ENCODE results near the gene EPB41L5.
A peak's percentile ranks its signal among the peaks of the same experiment; 100 is the strongest.
"Not testable (repeated sequence)": the region's sequence is repeated elsewhere in the genome, so short reads cannot be mapped to it uniquely, and the experiment has no call there.

Gene EPB41L5

DNA sequence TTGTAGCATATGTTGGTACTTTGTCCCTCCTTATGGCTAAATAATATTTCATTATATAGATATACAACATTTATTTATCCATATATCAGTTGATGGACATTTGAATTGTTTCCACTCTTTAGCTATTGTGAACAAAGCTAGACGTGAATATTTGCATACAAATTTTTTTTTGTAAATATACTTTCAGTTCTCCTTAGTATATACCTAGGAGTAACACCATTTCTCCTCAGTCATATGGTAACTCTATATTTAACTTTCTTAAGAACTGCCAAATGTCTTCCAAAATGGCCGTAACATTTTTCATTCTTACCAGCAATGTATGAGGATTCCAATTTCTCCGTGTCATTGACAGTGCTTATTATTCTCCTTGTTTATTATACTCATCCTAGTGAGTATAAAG lies 135.8 kb downstream of the EPB41L5 start:
- no peak for DNase-seq

GRCh38 chr2:120149406-120149805 lies 136.5 kb downstream of the EPB41L5 start:
- DNase-seq: no peak

DNA sequence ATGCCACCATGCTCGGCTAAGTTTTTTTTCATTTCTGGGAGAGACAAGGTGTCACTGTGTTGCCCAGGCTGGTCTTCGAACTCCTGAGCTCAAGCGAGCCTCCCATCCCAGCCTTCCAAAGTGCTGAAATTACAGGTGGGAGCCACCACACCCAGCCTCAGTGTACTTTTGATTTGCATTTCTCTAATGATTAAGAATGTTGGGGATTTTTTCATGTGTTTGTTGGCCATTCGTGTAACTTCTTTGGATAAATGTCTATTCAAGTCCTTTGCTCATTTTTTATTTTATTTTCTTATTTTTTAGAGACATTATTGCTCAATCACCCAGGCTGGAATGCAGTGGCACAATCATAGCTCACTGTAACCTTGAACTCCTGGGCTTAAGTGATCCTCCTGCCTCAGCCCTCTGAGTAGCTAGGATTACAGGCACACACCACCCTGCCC lies 137.2 kb downstream of the EPB41L5 start:
- DNase-seq: no peak

GRCh38 chr2:120155308-120155707 lies 142.4 kb downstream of the EPB41L5 start:
- DNase-seq: no peak

- not testable (repeated sequence) for DNase-seq
Observed at GRCh38 chr2:120158658-120159057, 145.8 kb downstream of the EPB41L5 start.

GRCh38 chr2:120161190-120161589 lies 148.3 kb downstream of the EPB41L5 start:
- no peak for DNase-seq

- no peak for DNase-seq
Observed at GRCh38 chr2:120162716-120163115, 149.8 kb downstream of the EPB41L5 start.

DNA sequence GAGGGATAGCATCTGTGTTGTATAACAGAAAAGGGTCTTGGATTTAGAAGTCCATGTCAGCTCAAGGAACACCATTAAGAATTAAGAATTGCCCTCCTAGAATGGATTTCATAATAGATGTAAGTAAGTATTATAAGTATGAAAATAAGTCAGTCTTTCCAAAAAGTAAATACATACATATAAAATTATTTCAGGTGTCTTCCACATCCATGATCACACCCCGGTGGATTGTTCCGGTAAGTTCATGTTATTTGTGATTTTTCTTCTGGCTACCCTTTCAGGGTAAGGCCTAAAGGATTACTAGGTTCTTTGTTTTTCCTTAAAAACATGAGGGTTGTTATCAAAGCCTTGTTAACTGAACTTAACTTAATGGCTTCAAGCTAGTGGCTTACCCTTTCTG lies 154.4 kb downstream of the EPB41L5 start:
- DNase-seq: no peak

- no peak for DNase-seq
Observed at GRCh38 chr2:120169020-120169419, 156.1 kb downstream of the EPB41L5 start.

DNA sequence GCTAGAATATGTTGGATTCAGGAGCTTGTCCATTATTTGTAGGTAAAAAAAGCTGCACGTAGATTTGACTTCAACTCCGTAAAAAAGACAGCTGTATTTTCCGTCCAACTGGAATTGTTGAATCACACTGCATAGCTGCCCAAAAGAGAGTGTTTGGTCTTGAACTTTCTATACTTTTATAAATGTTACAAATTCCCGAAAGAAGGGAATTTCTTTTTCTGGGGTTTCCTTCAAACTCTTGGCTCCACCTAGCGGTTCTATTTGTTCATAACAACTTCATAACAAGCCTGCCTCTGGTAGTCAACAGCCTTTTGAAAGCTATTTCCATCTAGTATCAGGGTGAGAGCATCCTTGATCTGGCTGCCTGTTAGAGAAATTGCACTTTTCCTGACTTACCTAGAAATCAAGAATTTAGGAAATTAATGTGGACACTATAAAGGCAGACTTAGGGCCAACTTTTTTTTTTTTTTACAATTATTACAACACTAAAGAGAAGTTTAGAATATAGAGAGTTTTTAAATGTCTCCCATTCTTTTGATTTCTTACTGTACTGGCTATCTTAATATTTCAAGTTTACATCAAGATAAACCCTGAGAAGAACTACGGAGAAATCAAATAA lies 162.2 kb downstream of the EPB41L5 start:
- DNase-seq: peak; percentile 9

- no peak for DNase-seq
Observed at GRCh38 chr2:120176526-120176925, 163.6 kb downstream of the EPB41L5 start.

DNA sequence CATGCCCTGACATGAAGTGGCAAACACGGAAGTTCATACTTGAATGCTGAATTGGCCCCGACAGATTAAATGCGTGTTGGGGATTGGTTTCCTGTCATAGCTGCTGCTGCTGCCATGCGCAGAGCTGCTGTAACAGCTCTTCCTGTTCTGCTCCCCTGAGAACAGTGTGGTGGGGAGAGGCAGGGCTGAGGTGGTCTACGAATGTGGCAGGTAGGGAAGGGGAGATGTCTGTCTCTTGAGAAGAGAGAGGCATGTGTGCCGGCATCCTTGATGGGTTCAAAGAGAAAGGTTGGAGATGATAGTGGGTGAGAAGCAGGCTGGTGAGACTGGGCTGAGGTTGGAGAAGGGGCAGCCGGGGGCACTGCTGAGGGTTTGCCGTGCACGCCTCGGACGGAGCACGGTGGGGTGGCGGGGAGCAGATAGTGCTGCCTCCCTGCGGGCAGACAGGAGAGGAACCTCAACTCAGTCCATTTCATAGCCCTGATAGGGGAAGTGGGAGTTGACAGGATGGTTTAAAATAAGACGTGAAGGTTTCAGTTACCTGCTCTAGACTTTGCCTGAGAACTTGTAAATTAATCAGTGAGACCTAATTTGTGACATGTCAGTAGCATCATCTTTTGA lies 164.2 kb downstream of the EPB41L5 start:
- DNase-seq: no peak

DNA sequence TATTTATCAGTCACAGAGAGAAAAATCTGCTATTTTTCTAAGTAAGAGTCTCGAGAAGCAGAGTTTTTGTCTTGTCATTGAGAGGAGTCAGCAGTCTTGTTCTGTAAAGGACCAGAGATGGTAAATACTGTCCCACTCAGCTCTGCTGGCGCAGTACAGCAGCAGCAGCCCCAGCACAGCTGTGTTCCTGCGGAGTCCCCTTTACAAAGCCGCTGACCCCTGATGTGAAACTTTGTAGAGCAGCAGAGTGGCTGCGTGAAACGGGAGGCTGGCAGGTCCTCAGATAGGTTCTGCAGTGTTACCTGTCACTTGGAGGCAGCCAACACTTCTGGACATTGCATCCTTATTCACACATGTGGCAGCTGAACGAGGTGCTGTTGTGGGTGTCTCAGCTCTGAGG lies 165.1 kb downstream of the EPB41L5 start:
- no peak for DNase-seq

GRCh38 chr2:120179396-120179795 lies 166.5 kb downstream of the EPB41L5 start:
- DNase-seq: no peak

GRCh38 chr2:120180066-120180465 lies 167.2 kb downstream of the EPB41L5 start:
- no peak for DNase-seq

DNA sequence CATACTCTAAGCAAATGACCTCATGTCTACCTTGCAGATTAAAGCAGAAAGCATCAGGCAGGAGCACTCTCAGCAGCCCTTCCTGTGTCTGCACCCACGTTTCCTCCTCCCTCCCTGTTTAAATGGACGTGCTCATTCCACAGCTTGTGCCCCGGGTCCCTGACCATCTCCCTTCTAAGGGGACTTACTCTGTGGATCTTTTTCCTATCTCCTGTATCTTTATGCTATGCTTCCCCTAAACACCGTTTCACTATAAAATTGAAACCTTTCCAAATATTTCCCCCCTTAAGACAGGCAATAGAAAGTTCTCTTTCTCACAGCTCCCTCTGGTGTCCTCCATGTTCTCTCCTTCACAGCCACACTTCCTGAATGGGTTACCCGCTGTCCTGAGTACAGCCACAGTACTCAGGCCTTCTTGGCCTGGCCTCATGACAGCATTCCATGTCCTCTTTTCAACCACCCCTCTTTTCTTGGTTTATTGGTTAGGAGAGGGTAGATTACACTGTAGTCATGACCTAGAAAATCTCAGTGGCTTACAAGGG lies 169.2 kb downstream of the EPB41L5 start:
- DNase-seq: no peak

GRCh38 chr2:120189189-120189588 lies 176.3 kb downstream of the EPB41L5 start:
- no peak for DNase-seq

- DNase-seq: no peak
Observed at GRCh38 chr2:120192280-120192679, 179.4 kb downstream of the EPB41L5 start.

GRCh38 chr2:120195553-120195952 lies 182.7 kb downstream of the EPB41L5 start:
- DNase-seq: no peak

- DNase-seq: not testable (repeated sequence)
Observed at GRCh38 chr2:120199817-120200459, 187.1 kb downstream of the EPB41L5 start.

GRCh38 chr2:120203251-120204021 lies 190.6 kb downstream of the EPB41L5 start:
- DNase-seq: no peak

GRCh38 chr2:120204022-120204405 lies 191.1 kb downstream of the EPB41L5 start:
- DNase-seq: no peak

- no peak for DNase-seq
Observed at GRCh38 chr2:120204417-120204816, 191.5 kb downstream of the EPB41L5 start.
